Astrocyte (in vitro differentiated cells and primary cell): ENCODE measurements around the gene MPST.

Source experiments
- CTCF ChIP-seq: IDR thresholded peaks from 2 replicates; pipeline ENCODE4 v1.5.1; 2011; ENCODE audit warnings: low read depth, mild to moderate bottlenecking, inconsistent platforms, low read length, moderate library complexity; ENCODE audit not compliant: insufficient read depth
- EZH2 ChIP-seq: IDR thresholded peaks from 2 replicates; pipeline ENCODE4 v1.6.1; 2012; ENCODE audit warnings: mild to moderate bottlenecking, low read length, inconsistent platforms; ENCODE audit not compliant: insufficient read depth

DNA sequence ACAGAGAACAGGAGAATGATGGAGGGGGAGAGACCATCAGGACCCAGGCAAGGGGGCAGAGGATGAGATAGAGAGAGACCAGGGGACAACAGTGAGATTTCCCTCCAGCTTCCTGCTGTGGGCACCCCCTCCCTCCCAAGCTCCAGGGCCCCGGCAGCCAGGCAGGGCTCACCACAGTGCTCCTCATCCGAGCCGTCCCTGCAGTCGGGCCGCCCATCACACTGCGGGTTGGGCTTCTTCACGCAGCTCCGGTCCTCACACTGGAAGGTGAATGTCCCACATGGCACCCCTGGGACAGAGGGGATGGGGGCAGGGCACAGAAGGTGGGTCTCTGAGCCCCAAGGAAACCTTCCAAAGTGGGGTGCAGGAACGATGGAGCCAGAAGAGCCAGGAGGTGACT, 51.2 kb downstream of the MPST start:
- TF ChIP-seq EZH2, result no peak
- TF ChIP-seq CTCF, result no peak
